H7 (cell line): Measurements from ENCODE around the gene PRKN. TPM values are rescaled to one million over a fixed set of nuclear protein-coding genes. Genes with fewer than 3 reads are reported as not detected.

Source experiments
- DNase-seq: peaks from one replicate; pipeline ENCODE4 v3.0.0; 2012
- H3K27me3 ChIP-seq: 2 replicates; pipeline ENCODE4 v1.6.0; 2011; ENCODE audit warnings: mild to moderate bottlenecking, low read length; ENCODE audit not compliant: control insufficient read depth, insufficient read depth
- H3K36me3 ChIP-seq: replicated peaks from 2 replicates; pipeline ENCODE4 v1.5.1; 2011; ENCODE audit warnings: low read length; ENCODE audit not compliant: control insufficient read depth, insufficient read depth
- H3K4me3 ChIP-seq: 2 replicates; pipeline ENCODE4 v1.5.1; 2011; ENCODE audit warnings: low read depth, mild to moderate bottlenecking, control low read depth, low read length, moderate library complexity; ENCODE audit not compliant: insufficient read depth
- total RNA-seq: library from RNA; depleted of rRNA; stranded (reverse); fragments of >200 nt; shearing (Covaris generic); gene quantifications from 2 replicates; pipeline ENCODE4 v1.2.3, GENCODE V29; 2014; rRNA removed

PRKN gene
- total RNA-seq, result 0.26 and 0.90 TPM in 2 replicates

- H3K36me3 ChIP-seq, result no peaks in the 10 kb centered on the region
- H3K27me3 ChIP-seq, result no peaks in the 10 kb centered on the region
- peak within 1 kb of the TSS; percentile 73 for H3K4me3 ChIP-seq
- peak; percentile 97 for DNase-seq
These were observed at the start of gene PRKN, which contains the start of gene PACRG for GRCh38 chr6:162727322-162728182. Gene PRKN (minus strand): TSS chr6:162727766. Gene PACRG (plus strand): TSS chr6:162727974.

- no peak for DNase-seq
- Histone ChIP-seq H3K27me3 (no peaks in the 10 kb centered on the region), H3K4me3 (no peak overlapping the region), H3K36me3 (no peaks in the 10 kb centered on the region)
These were observed 49.5 kb upstream of the PRKN start for GRCh38 chr6:162777091-162777490.

GRCh38 chr6:162773996-162774395 is 46.4 kb upstream of the PRKN start:
- no peaks in the 10 kb centered on the region for H3K27me3 ChIP-seq
- no peak overlapping the region for H3K4me3 ChIP-seq
- no peak for DNase-seq
- H3K36me3 ChIP-seq, result no peaks in the 10 kb centered on the region

- H3K36me3 ChIP-seq, result no peaks in the 10 kb centered on the region
- H3K27me3 ChIP-seq, result no peaks in the 10 kb centered on the region
- no peak for DNase-seq
- H3K4me3 ChIP-seq, result no peak overlapping the region
These were observed 44.9 kb upstream of the PRKN start for GRCh38 chr6:162772466-162772865.

DNA sequence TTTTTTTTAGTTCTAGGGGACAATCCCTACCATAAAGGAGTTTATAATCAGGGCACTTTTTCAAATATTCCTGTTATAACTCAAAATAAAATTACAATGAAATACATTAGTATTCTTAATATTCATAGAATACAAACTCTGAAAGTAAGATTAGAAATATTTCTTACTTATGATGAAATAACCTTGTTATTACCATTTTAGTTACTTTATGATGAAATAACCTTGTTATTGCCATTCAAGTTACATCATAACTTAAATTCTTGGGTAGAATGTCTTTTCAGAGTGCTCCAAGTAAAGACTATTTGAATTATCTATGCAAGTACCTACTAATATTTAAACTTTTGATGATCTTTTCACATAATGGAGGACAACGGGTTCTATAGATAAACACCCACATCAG is 43.4 kb upstream of the PRKN start:
- no peaks in the 10 kb centered on the region for H3K27me3 ChIP-seq
- no peak for DNase-seq

GRCh38 chr6:162770136-162770535 is 42.6 kb upstream of the PRKN start:
- H3K4me3 ChIP-seq, result no peak overlapping the region
- H3K36me3 ChIP-seq, result no peaks in the 10 kb centered on the region
- H3K27me3 ChIP-seq, result no peaks in the 10 kb centered on the region
- DNase-seq, result no peak

More for the DNA sequence above, 43.4 kb upstream of the PRKN start:
- Histone ChIP-seq H3K4me3 (no peak overlapping the region), H3K36me3 (no peaks in the 10 kb centered on the region)

- DNase-seq, result no peak
- H3K4me3 ChIP-seq, result no peak overlapping the region
- H3K27me3 ChIP-seq, result no peaks in the 10 kb centered on the region
- no peaks in the 10 kb centered on the region for H3K36me3 ChIP-seq
These were observed 26.2 kb upstream of the PRKN start for GRCh38 chr6:162753775-162754174.

DNA sequence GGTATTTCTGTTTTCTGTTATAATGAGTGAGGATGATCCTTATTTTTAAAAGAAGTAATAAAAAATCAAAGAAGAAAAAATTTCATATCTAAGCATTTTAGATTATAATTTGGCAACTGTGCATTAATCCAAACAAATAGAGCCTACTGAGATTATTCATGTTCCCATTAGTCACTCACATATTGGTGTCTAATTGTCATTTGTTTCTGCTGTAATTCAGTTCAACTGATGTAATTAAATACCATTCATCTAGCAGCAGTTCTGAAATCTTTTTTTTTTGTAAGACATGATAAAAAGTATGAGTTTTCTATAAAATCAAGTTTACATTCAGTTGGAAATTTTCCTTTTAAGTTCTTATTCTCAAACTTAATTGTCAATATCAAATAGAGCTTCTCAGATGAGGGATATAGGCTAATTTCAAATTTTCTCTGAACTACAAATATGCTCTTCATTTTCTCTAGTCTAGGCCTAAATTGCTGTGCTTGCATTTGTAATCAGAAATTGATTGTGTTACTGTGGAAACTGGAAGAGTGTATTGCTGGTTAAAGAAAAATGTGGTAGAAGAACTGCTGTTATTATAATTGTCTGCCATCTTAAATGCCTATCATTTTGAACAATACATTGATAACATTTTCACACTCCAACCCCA is 23.8 kb upstream of the PRKN start:
- no peaks in the 10 kb centered on the region for H3K36me3 ChIP-seq
- H3K4me3 ChIP-seq, result no peak overlapping the region
- no peak for DNase-seq
- no peaks in the 10 kb centered on the region for H3K27me3 ChIP-seq

- Histone ChIP-seq H3K4me3 (no peak overlapping the region), H3K36me3 (no peaks in the 10 kb centered on the region), H3K27me3 (no peaks in the 10 kb centered on the region)
- no peak for DNase-seq
These were observed 23.2 kb upstream of the PRKN start for GRCh38 chr6:162750776-162751175.

- H3K27me3 ChIP-seq, result no peaks in the 10 kb centered on the region
- DNase-seq, result no peak
- no peak overlapping the region for H3K4me3 ChIP-seq
- no peaks in the 10 kb centered on the region for H3K36me3 ChIP-seq
These were observed 9.4 kb upstream of the PRKN start for GRCh38 chr6:162736961-162737360.

- Histone ChIP-seq H3K27me3 (no peaks in the 10 kb centered on the region), H3K4me3 (no peak overlapping the region), H3K36me3 (no peaks in the 10 kb centered on the region)
- DNase-seq, result no peak
These were observed 5.9 kb upstream of the PRKN start for GRCh38 chr6:162733489-162733888.

DNA sequence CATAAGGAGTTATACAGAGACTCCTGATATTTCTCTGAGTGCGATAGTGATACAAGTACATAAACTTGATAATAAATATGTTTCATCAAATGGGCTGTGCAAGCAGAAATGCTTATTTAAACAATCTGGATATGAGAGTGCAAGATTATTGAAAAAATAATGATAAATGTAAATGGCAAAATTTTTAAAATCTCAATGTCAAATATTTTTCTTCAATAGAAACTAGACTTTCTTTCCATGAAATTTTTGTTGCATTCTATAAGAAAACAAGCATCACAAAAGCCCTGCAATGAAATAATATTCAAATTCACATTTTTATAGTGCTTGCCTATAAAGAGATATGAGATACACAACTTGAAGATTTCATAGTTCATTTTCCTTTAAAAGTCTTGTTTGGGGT is 2.9 kb upstream of the PRKN start:
- H3K4me3 ChIP-seq, result no peak overlapping the region
- no peaks in the 10 kb centered on the region for H3K27me3 ChIP-seq
- no peak for DNase-seq
- H3K36me3 ChIP-seq, result no peaks in the 10 kb centered on the region

DNA sequence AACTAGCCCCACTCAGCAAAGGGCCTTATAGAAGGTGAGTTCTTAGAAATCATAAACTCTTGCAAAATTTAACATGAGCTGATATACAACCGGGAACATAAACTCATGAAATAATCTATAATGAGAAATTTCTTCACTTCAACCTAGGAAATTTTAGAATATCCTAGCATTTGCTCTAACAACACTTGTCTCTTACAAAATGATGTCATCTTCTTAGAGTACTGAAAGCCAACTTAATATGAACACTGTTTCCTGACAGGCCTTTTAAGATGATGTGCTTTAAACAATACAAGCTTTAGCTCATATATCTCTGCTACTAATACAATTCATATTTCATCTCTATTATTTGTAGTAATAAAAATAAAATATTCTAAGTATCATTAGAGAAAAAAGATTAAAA is 1.1 kb upstream of the PRKN start:
- Histone ChIP-seq H3K27me3 (no peaks in the 10 kb centered on the region), H3K36me3 (no peaks in the 10 kb centered on the region), H3K4me3 (no peak overlapping the region)
- no peak for DNase-seq

DNA sequence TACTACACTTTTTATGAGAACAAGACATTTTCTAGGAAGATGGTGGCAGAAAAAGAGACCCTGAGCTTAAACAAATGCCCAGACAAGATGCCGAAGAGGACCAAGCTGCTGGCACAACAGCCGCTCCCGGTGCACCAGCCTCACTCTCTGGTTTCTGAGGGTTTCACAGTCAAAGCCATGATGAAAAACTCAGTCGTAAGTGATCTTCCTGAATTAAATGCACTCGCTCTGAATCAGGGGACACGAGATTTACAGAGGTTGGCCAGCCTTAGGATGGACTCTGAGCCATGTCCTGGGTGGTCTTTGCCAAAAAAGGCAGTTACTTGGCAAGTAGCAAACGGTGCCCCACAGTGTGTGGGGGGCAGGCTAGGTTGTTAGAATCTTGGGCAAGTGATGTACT is 631 bp upstream of the PRKN start:
- H3K36me3 ChIP-seq, result no peaks in the 10 kb centered on the region
- DNase-seq, result no peak
- H3K27me3 ChIP-seq, result no peaks in the 10 kb centered on the region
- H3K4me3 ChIP-seq, result no peak overlapping the region

DNA sequence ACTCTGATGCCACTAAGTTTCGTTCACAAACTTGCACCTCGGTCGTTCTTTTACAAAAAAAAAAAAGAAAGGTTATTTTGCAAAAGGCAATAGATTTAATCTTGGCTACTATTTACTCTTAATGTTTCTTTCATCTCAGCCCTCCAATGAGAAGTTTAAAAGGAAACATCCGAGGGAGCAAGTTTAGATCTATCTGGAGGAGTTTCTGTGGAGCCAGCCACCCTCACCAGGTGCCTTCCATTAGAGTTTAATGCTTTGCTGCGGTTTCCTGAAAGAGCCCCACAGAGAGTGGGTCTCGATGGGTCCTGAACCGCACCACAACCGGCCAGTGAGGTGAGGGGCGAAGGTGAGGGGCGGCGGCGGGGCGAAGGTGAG is 632 bp downstream of the PRKN start:
- no peaks in the 10 kb centered on the region for H3K27me3 ChIP-seq
- H3K4me3 ChIP-seq, result peak overlapping the region; percentile 73
- no peak for DNase-seq
- H3K36me3 ChIP-seq, result no peaks in the 10 kb centered on the region
